HuH-7.5 (cell line): Measurements from ENCODE around the gene ZNF277.
"Not testable (repeated sequence)": the region's sequence is repeated elsewhere in the genome, so short reads cannot be mapped to it uniquely, and the experiment has no call there.

Source experiments
- DNase-seq: peaks from one replicate; pipeline ENCODE4 v3.0.0; 2011; ENCODE audit warnings: low spot score

The ZNF277 gene

DNA sequence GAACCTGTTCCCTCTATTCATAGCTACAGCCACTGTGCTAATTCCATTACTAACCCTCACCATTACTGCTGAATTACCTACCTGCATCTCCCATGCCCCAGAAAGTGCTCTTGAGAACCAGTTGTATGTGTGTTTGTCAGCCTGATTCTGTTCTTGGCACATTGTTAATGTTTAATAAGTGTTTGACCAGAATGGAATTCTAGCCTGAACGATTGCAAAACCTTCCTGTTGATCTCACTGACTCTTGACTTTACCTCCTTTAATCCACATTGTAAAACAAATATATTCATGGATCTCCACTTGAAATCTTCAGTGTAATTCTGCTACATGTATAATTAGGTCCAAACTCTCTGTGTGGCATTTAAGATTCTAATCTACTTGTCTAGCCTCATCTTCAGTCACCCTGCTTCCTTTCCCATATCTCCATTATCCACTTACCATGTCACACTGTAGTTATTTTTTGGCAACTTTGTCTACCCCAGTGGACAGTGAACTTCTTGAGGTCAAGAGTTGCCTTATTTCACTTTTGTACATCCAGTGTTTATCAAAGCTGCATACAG is 4.9 kb downstream of the ZNF277 start:
- DNase-seq, result peak; percentile 32

DNA sequence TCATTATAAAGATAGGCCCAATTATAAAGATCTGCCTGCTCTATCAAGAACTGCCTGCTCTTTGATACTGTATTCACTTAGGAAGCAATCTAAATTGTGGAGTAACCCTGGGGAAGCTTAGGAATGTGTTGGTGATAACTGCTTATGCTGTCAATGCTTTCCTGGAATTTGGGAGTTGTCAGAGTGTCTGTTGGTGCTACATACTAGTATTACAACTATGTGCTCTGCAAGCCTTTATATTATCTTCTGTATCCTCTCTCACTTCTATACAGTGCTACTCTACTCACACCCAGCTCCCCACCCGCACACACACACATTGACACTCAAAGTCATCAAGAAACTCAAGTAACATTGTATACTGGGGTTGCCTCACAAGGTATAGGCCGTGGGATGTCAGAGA is 6.1 kb downstream of the ZNF277 start:
- DNase-seq, result no peak

DNA sequence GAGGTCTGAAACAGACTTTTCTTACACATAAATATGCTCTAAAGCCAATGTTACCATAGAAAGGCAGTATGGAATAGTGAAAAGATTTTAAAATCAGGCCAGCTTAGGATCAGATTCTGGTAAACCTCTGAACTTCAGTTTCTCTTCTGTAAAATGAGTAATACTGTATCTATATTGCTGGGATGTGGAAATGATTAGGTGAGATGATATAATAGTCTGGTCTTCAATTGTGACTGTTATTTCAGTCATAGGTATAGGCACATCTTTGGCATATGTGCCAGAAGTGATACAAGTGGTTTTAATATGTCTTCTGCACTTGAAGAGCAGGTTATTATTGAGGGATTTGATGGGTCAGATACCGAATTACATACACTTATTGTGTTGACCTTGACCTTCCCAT is 7.2 kb downstream of the ZNF277 start:
- DNase-seq, result no peak

DNA sequence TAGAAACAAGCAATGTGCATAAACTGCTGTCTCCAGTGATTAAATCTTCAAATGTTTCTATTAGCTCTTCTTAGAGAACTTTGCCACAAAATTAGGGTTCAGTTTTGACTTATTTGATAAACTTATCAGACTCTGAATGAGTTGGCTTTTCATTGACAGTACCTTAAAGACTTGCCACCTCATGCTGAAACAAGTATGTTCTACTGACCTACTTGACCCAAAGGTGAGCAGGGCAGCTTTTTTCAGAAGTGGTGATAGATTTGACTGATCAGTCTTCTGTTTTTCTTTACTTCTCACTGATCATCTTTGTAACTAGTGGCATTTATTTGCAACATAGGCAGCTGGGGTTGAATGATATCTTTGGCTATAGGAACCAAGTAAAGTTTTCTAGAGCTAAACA is 7.8 kb downstream of the ZNF277 start:
- no peak for DNase-seq

DNA sequence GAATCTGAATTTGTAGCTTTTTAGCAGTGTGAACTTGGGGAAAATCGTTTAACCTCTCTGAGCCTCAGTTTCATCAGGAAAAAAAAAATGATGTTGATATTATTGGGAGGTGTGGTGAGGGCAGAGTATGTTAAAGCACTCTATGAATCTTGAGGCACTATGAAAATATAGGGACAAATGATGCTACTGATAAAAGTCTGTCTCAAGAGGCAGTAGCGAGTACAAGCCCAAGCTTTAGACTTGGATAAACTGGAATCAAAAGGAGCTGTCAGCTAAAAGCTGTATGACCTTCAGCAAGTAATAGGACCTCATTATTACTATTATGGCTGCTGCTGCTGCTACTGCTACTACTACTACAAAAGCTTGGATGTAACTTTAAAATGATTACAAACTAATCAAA is 8.4 kb downstream of the ZNF277 start:
- DNase-seq, result no peak

DNA sequence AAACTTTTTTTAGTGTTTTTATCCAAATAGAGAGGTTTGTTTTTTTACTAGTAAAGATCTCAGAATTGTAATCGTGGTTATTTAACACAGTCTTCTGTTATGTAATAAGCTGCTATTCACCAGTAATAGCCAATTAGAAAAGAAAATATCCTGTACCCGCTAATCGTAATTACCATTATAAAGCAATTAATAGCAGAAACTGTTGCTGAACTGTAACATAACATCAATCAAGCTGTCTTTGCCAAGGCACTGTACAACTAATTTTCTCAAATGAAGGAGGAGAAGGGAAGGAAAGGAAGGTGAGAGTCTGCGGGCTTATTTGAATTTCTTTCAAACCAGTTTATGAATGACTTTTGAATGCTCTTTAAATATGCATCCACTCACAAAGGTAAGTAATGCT is 9.3 kb downstream of the ZNF277 start:
- DNase-seq, result no peak

DNA sequence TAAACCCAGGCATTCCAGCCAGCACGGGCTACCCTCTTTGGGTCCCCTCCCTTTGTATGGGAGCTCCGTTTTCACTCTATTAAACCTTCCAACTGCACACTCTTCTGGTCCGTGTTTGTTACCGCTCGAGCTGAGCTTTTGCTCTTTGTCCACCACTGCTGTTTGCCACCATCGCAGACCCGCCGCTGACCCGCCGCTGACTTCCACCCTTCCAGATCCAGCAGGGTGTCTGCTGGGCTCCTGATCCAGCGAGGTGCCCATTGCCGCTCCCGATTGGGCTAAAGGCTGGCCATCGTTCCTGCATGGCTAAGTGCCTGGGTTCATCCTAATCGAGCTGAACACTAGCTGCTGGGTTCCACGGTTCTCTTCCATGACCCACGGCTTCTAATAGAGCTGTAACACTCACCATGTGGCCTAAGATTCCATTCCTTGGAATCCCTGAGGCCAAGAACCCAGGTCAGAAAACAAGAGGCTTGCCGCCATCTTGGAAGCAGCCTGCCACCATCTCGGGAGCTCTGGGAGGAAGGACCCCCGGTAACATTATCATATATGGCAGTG is 14.5 kb downstream of the ZNF277 start:
- DNase-seq, result no peak

DNA sequence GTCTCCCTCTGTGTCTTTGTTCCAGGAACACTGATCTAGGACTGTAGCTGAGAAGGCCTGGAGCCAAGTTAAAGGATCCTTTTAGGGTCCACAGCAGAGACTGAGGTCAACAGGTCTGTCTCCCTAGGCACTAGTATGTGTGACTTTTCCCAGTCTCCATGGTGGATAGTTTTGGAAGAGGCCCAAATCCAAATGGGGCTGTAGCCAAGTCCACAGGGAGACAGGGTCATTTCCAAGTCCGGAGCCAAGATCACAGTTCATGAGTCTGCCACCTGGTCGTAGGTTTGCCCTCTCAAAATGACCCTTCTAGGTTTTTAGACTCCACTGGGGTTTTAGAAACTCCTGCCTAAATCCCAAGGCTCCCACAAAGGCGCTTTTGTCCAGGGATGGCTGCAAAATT is 16.8 kb downstream of the ZNF277 start:
- DNase-seq, result no peak

DNA sequence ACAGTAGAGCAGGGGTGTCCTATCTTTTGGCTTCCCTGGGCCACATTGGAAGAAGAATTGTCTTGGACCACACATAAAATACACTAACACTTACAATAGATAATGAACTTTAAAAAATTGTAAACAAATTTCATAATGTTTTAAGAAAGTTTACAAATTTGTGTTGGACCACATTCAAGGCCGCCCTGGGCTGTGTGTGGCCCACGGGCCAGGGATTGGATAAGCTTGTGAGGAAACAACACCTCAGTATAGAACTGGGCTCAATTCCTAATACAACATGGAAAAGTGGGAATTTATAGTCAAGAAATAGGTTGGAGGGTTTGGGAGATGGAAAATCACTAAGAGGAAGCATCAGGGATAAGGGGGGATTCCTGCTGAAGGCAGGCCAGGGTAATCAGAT is 17.7 kb downstream of the ZNF277 start:
- DNase-seq, result no peak

DNA sequence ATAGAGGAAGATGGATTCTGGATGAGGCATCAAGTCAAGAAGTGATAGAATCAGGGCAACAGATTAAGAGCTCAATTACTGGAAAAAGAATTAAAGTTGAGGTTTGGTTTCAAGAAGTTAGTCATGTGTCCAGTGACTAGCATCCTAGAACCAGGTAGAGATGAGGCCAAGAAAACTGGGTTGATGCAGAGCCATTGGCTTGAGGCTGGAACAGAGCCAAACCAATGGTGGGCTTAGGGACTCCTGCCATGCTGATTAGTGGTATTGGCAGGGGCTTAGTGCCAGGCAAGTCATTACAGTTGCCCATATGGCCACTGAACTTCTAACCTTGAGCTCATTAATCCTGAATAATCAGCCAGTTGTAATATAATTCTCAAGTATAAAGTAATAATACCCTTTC is 18.5 kb downstream of the ZNF277 start:
- DNase-seq, result no peak

DNA sequence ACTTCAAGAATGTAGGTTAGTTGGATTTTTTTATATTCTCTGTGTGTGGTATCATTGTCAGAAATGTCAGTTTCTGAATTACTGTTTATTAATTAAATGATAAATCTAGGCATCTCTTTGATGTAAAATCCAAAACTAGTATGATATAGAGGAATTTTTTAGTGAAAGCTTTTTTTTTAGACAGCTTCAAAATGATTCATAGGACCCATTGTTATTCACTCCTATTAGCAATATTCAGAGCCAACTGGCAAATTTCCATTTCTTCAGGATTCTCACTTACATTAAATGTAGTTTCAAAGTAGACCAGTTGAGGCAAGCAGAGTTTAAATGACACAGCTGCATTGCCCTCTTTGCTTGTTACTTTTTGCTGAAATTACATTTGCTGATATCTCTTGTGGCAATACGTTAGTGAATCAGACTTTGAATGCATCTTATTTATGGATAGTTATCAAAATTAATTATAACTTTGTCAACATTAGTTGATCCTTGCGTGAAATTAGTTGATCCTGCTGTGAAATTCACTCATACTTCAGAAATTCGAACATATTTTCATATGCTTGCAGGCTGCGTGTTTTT is 20.3 kb downstream of the ZNF277 start:
- DNase-seq, result no peak

DNA sequence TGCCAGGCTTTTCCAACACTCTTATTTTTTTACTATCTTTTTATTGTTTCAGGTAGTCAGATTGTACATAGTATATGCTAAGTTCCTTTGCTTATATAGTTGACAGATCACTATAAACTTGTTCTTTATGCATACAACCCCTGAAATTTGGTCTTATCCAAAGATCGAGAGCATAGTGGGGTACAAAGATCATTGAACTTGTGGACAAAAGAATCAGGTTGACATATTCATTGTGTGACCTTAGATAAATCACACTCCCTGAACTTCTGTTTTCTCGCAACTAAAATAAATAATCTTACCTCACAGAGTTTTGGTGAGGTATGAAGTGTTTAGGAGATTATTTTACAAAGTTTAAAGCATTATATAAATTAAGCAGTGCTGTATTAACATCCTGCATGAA is 22.1 kb downstream of the ZNF277 start:
- DNase-seq, result no peak

DNA sequence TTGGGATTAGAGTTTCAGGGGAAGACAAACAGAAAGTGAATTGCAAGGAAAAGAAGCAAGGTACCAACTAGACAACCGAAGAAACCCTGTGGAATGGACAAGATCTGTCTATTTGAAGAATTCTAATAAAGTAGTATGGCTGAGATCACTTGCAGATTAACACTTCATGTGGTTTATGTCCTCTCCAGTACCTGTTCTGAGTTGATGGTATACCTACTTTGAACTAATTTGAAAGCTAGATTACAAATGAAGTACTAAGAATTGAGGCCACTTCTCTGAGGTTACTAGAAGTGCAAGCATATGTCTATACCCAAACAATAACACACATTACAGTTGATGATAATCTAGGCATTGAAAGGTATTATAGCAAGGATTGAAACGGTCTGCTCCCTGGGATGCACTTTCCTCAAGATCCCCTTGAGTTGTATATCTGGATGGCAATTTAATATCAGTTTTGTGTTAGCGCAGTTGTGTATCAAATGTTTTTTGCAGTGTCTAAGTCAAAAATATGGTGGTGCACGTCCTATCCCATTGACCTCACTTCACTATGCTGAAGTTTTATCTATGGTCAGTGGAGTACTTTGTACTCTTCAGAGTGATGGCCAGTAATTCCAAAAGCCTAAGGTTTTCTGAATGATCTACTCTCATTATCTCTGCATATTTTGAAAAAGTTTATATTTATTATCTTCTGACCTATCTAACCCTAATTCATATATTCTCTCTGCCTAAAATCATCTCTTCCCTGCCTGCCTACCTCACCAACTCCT is 25.9 kb downstream of the ZNF277 start:
- DNase-seq, result no peak

DNA sequence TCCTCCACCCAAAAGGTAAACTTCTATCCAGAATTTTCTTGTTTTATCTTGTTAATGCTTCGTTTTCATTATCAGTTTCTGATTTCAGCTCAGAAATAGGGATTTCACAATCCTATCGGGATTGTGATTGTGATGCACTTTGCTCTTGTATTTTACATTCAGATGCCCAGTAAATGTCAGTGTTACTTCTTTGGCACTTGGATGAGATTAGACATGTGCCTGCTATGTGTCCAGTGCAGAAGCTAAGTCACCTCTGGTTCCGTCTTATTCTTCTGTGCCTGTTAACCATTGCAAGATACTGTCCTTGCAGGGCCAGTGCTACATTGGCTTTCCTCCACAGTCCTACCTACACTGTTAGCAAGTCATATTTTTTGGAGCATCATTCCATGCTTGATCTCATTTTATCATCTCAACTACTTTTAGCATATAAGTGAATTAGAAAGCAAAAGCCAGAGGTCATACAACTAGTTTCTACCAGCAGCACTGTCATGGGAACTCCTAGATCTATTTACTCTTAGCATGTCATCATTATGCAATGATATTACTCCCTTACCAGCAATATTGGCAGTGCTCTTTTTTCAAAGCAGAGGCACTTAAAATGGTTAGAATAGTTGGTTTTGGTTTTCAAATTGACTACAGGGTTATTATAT is 26.7 kb downstream of the ZNF277 start:
- no peak for DNase-seq

DNA sequence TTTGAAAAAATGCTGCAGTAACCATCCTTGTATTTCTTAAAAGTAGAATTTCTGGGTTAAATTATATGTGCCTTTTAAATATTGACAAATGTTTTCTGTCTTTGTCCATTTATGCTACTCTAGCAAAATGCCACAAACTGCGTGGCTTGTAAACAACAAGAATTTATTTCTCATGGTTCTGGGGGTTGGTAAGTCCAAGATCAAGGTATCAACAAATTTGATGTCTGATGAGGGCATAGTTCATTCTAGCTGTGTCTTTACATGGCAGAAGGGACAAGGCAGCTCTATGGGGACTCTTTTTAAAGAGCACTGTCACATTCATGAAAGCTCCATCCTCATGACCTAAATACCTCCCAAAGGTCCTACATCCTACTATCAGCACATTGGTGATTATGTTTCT is 27.7 kb downstream of the ZNF277 start:
- DNase-seq, result no peak

DNA sequence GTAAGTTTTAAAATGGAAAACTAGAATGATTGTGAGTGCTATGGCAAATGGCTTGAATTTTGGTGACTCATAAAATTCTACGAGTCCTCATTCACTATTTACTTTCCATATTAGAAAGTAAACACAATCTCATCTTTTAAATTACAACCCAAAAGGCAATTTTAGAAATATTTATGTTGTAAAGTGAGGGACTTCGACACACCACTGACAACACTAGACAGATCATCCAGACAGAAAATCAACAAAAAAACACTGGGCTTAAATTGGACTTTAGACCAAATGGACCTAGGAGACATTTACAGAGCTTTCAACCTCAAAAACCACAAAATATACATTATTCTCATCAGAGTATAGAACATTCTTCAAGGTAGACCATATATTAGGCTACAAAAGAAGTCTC is 30.1 kb downstream of the ZNF277 start:
- no peak for DNase-seq

DNA sequence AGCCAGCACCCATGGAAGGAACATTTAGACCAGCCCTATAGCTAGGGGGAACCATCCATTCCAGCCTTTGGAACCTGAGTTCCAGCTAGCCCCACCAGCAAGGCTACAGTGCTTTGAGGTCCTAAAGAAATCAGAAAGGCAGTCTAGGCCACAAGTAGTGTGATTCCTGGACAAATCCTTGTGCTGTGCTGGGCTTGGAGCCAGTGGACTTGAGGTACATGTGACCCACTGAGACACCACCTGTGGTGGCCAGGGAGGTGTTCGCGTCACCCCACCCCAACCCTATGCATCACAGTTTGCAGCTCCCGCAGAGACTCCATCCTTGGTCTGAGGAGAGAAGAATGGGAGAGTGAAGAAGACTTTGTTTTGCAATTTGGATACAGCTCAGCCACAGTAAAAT is 31.8 kb downstream of the ZNF277 start:
- DNase-seq, result no peak

DNA sequence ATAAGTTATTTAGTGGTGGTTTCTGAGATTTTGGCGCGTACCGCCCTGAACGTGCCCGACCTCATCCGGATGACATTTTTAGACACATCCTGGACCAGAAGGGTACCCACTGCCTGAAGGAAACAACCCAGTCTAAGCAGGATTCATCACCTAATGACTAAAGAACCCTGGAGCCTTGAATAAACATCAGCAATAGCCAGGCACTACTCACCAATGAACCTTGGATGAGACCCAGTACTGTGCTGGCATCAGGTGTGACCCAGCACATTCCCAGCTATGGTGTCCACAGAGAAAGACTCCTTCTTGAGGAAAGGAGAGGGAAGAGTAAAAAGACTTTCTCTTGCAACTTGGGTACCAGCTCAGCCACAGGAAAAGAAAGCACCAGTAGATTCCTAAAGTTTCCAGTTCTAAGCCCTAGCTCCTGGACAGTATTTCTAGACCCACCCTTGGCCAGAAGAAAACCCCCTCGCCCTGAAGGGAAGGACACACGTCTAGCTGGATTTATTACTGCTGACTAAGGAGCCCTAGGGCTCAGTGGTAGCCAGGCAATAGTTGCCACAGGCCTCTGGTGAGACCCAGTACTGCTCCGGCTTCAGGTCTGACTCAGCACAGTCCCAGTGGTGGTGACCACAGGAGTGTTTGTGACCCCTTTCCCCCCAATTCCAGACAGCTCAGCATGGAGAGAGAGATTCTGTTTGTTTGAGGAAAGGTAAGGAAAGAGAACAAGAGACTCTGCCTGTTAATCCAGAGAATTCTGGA is 32.5 kb downstream of the ZNF277 start:
- DNase-seq, result no peak

DNA sequence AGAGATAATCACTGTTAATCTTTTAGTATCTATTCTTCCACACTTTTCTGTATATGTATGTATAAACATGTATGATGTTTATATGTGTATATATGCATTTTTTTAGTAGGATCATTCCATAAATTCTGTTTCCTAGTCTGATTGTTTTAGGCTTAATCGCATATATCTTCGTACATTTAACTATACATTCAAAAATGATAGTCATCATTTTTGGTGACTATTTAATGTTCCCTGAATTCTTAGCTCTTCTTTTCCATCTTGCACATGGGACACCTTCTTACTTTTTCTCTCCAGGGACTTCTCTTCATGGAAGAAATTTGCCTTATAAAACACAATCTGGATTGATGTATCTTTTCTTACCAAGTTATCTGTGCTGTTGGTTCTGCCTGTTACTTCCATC is 42.1 kb downstream of the ZNF277 start:
- DNase-seq, result no peak

DNA sequence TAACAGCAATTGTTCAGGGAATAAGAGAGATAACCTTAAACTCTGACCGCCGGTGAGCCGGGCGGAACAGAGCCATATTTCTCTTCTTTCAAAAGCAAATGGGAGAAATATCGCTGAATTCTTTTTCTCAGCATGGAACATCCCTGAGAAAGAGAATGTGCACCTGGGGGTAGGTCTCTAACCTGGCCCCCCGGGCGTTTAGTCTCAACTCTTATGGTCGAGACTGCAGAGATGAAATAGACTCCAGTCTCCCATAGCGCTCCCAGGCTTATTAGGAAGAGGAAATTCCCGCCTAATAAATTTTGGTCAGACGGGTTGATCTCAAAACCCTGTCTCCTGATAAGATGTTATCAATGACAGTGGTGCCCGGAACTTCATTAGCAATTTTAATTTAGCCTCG is 43.5 kb downstream of the ZNF277 start:
- not testable (repeated sequence) for DNase-seq

DNA sequence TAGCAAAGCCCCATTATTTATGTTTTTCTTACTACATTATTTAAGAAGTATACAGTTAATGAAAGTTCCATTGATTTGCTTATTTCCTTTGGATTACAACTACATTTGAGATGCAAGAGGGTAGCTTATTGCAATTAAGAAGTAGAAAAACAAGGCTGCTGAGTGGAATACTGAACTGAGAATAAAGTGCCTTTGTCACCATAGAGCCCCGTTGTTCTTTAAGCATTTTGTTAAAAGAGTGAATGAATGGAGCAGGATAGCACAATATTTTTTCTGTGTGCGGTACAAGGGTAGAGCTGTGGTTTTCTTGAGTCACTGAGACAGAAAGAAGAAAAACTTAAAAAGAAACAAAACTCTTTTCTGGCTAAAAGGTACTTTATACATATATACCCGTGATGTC is 45.6 kb downstream of the ZNF277 start:
- no peak for DNase-seq

DNA sequence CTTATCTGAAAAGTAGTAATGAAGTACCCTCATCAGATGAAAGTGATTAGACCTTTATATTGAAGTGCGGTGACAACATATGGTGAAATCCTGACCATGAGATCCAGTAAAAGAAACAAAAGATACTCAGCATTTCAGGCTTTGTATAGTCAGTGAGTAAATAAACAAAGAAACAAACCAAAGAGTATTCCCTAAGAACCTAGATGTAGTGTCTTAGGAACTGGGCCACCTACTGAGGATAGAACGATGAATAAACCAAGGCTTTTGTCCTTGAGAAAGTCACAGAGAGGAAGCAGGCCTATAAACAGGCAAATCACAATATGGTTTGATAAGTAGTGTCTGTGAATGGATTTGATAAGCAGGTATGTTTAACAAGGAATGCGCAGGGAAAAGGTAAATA is 46.2 kb downstream of the ZNF277 start:
- no peak for DNase-seq
